ENCODE results near the gene CCDC102A.

Gene CCDC102A

GRCh38 chr16:57564571-57565270 lies 28.4 kb upstream of the CCDC102A start:
- H3K36me3 ChIP-seq (ENCODE audit: control insufficient read depth, insufficient read depth, low read length): peaks cover 23% of the 10 kb centered on the region
- no peak overlapping the region for H3K4me3 ChIP-seq (ENCODE audit: low read depth, low read length)
- H3K9ac ChIP-seq (ENCODE audit: low read depth, low read length): no peak overlapping the region
- H3K27me3 ChIP-seq (ENCODE audit: control insufficient read depth, insufficient read depth, low read length): no peaks in the 10 kb centered on the region
- H3K4me1 ChIP-seq (ENCODE audit: control insufficient read depth, insufficient read depth, low read length): no peaks in the 10 kb centered on the region
- H3K27ac ChIP-seq (ENCODE audit: low read depth, low read length): no peak overlapping the region
- no peaks in the 10 kb centered on the region for H3K9me3 ChIP-seq (ENCODE audit: control insufficient read depth, insufficient read depth, low read length)

GRCh38 chr16:57563761-57564160 lies 27.4 kb upstream of the CCDC102A start:
- Histone ChIP-seq H3K27ac (ENCODE audit: low read depth, low read length) (no peak overlapping the region), H3K4me3 (ENCODE audit: low read depth, low read length) (no peak overlapping the region), H3K4me1 (ENCODE audit: control insufficient read depth, insufficient read depth, low read length) (no peaks in the 10 kb centered on the region), H3K36me3 (ENCODE audit: control insufficient read depth, insufficient read depth, low read length) (peaks cover 13% of the 10 kb centered on the region), H3K9me3 (ENCODE audit: control insufficient read depth, insufficient read depth, low read length) (no peaks in the 10 kb centered on the region), H3K27me3 (ENCODE audit: control insufficient read depth, insufficient read depth, low read length) (no peaks in the 10 kb centered on the region), H3K9ac (ENCODE audit: low read depth, low read length) (no peak overlapping the region)

GRCh38 chr16:57563487-57563750 lies 27.0 kb upstream of the CCDC102A start:
- Histone ChIP-seq H3K4me3 (ENCODE audit: low read depth, low read length) (no peak overlapping the region), H3K4me1 (ENCODE audit: control insufficient read depth, insufficient read depth, low read length) (no peaks in the 10 kb centered on the region), H3K27ac (ENCODE audit: low read depth, low read length) (no peak overlapping the region), H3K36me3 (ENCODE audit: control insufficient read depth, insufficient read depth, low read length) (peaks cover 10% of the 10 kb centered on the region), H3K27me3 (ENCODE audit: control insufficient read depth, insufficient read depth, low read length) (no peaks in the 10 kb centered on the region), H3K9ac (ENCODE audit: low read depth, low read length) (no peak overlapping the region), H3K9me3 (ENCODE audit: control insufficient read depth, insufficient read depth, low read length) (no peaks in the 10 kb centered on the region)

DNA sequence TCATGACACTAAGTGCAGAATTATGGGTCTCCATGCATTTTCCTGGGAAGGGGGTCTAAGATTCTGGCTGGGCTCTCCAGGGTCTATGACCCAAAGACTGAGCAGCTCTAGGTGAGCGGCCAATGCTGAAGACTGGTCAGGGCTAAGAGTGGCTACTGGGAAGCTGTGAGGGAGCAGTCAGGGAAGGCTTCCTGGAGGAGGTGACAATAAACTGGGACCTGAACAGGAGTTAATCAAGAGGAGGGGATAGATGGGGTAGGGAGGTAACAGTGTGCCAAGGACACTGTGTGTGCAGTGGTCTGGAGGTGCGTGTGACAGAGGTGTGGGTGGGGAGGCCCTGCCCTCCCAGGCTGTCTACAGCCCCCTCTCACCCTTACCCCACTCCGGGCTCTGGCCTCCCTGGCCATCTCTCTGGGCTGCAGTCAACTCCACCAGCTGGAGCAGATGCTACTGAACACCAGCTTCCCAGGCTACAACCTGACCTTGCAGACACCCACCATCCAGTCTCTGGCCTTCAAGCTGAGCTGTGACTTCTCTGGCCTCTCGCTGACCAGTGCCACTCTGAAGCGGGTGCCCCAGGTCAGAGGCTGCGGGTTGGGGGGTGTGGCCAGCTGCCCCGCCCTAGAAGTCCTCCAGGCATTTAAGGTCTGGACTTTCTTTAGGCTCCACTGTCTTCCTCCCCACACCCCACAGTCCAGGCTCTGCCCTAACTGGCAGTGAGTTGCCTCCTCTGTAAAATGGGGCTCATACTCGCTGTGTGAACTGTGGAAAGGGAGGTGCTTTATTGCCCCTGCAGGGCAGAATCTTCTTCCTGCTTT lies 26.5 kb upstream of the CCDC102A start:
- no peak overlapping the region for H3K4me3 ChIP-seq (ENCODE audit: low read depth, low read length)
- H3K27ac ChIP-seq (ENCODE audit: low read depth, low read length): no peak overlapping the region
- peaks cover 4% of the 10 kb centered on the region; the same call in 1 of the 2 replicates for H3K36me3 ChIP-seq (ENCODE audit: control insufficient read depth, insufficient read depth, low read length)
- H3K9me3 ChIP-seq (ENCODE audit: control insufficient read depth, insufficient read depth, low read length): no peaks in the 10 kb centered on the region
- no peaks in the 10 kb centered on the region for H3K4me1 ChIP-seq (ENCODE audit: control insufficient read depth, insufficient read depth, low read length)
- H3K9ac ChIP-seq (ENCODE audit: low read depth, low read length): no peak overlapping the region
- H3K27me3 ChIP-seq (ENCODE audit: control insufficient read depth, insufficient read depth, low read length): no peaks in the 10 kb centered on the region

GRCh38 chr16:57562066-57562465 lies 25.7 kb upstream of the CCDC102A start:
- no peak overlapping the region for H3K27ac ChIP-seq (ENCODE audit: low read depth, low read length)
- H3K9me3 ChIP-seq (ENCODE audit: control insufficient read depth, insufficient read depth, low read length): no peaks in the 10 kb centered on the region
- H3K4me3 ChIP-seq (ENCODE audit: low read depth, low read length): no peak overlapping the region
- H3K27me3 ChIP-seq (ENCODE audit: control insufficient read depth, insufficient read depth, low read length): no peaks in the 10 kb centered on the region
- no peak overlapping the region for H3K9ac ChIP-seq (ENCODE audit: low read depth, low read length)
- no peaks in the 10 kb centered on the region for H3K4me1 ChIP-seq (ENCODE audit: control insufficient read depth, insufficient read depth, low read length)
- H3K36me3 ChIP-seq (ENCODE audit: control insufficient read depth, insufficient read depth, low read length): peaks cover 4% of the 10 kb centered on the region; the same call in 1 of the 2 replicates

- H3K27ac ChIP-seq (ENCODE audit: low read depth, low read length): no peak overlapping the region
- H3K4me3 ChIP-seq (ENCODE audit: low read depth, low read length): no peak overlapping the region
- no peaks in the 10 kb centered on the region for H3K36me3 ChIP-seq (ENCODE audit: control insufficient read depth, insufficient read depth, low read length)
- H3K9me3 ChIP-seq (ENCODE audit: control insufficient read depth, insufficient read depth, low read length): no peaks in the 10 kb centered on the region
- no peaks in the 10 kb centered on the region for H3K27me3 ChIP-seq (ENCODE audit: control insufficient read depth, insufficient read depth, low read length)
- no peaks in the 10 kb centered on the region for H3K4me1 ChIP-seq (ENCODE audit: control insufficient read depth, insufficient read depth, low read length)
- H3K9ac ChIP-seq (ENCODE audit: low read depth, low read length): no peak overlapping the region
Measured at GRCh38 chr16:57559072-57559790, 22.9 kb upstream of the CCDC102A start.

DNA sequence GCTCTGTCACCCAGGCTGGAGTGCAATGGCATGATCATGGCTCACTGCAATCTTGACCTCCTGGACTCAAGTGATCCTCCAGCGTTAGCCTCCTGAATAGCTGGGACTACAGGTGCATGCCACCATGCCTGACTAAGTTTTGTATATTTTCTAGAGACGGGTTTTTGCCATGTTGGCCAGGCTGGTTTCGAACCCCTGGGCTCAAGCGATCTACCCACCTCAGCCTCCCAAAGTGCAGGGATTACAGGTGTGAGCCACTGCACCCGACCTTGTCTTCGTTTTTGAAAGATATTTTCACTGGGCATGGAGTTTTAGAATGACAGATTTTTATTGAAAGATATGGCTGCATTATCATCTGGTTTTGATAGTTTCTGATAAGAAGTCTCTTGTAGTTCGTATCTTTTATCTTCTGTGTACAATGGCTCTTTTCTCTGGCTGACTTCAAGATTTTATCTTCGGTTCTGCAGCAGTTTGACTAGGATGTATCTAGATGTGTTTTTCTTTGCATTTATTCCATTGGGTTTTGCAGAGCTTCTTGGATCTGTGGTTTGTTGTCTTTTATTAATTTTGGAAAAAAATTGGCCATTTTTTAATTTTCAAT lies 20.7 kb upstream of the CCDC102A start:
- Histone ChIP-seq H3K9me3 (ENCODE audit: control insufficient read depth, insufficient read depth, low read length) (no peaks in the 10 kb centered on the region), H3K36me3 (ENCODE audit: control insufficient read depth, insufficient read depth, low read length) (no peaks in the 10 kb centered on the region)

GRCh38 chr16:57555831-57556230 lies 19.5 kb upstream of the CCDC102A start:
- no peak overlapping the region for H3K27ac ChIP-seq (ENCODE audit: low read depth, low read length)

More for the DNA sequence above, 20.7 kb upstream of the CCDC102A start:
- H3K9ac ChIP-seq (ENCODE audit: low read depth, low read length): no peak overlapping the region
- H3K4me1 ChIP-seq (ENCODE audit: control insufficient read depth, insufficient read depth, low read length): no peaks in the 10 kb centered on the region
- H3K4me3 ChIP-seq (ENCODE audit: low read depth, low read length): no peak overlapping the region
- H3K27me3 ChIP-seq (ENCODE audit: control insufficient read depth, insufficient read depth, low read length): no peaks in the 10 kb centered on the region
- H3K27ac ChIP-seq (ENCODE audit: low read depth, low read length): no peak overlapping the region

DNA sequence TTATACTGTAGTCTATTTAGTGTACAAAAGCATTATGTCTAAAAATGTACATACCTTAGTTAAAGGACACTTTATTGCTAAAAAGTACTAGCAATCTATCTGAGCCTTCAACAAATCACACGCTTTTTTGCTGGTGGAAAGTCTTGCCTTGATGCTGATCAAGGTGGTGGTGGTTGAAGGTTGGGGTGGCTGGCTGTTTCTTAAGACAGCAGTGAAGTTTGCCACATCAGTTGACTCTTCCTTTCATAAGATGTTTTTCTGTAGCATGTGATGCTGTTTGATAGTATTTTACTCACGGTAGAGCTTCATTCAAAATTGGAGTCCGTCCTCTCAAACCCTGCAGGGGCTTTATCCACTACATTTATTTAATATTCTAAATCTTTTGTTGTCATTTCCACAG lies 14.7 kb upstream of the CCDC102A start:
- no peaks in the 10 kb centered on the region for H3K27me3 ChIP-seq (ENCODE audit: control insufficient read depth, insufficient read depth, low read length)
- no peak overlapping the region for H3K9ac ChIP-seq (ENCODE audit: low read depth, low read length)
- H3K4me1 ChIP-seq (ENCODE audit: control insufficient read depth, insufficient read depth, low read length): no peaks in the 10 kb centered on the region
- H3K27ac ChIP-seq (ENCODE audit: low read depth, low read length): no peak overlapping the region
- H3K9me3 ChIP-seq (ENCODE audit: control insufficient read depth, insufficient read depth, low read length): no peaks in the 10 kb centered on the region
- no peaks in the 10 kb centered on the region for H3K36me3 ChIP-seq (ENCODE audit: control insufficient read depth, insufficient read depth, low read length)
- H3K4me3 ChIP-seq (ENCODE audit: low read depth, low read length): no peak overlapping the region

More at GRCh38 chr16:57555831-57556230, 19.5 kb upstream of the CCDC102A start:
- Histone ChIP-seq H3K27me3 (ENCODE audit: control insufficient read depth, insufficient read depth, low read length) (no peaks in the 10 kb centered on the region), H3K4me3 (ENCODE audit: low read depth, low read length) (no peak overlapping the region), H3K9me3 (ENCODE audit: control insufficient read depth, insufficient read depth, low read length) (no peaks in the 10 kb centered on the region), H3K9ac (ENCODE audit: low read depth, low read length) (no peak overlapping the region), H3K36me3 (ENCODE audit: control insufficient read depth, insufficient read depth, low read length) (no peaks in the 10 kb centered on the region), H3K4me1 (ENCODE audit: control insufficient read depth, insufficient read depth, low read length) (no peaks in the 10 kb centered on the region)

GRCh38 chr16:57549730-57550129 lies 13.4 kb upstream of the CCDC102A start:
- Histone ChIP-seq H3K27me3 (ENCODE audit: control insufficient read depth, insufficient read depth, low read length) (no peaks in the 10 kb centered on the region), H3K27ac (ENCODE audit: low read depth, low read length) (no peak overlapping the region)

More at GRCh38 chr16:57549730-57550129, 13.4 kb upstream of the CCDC102A start:
- no peak overlapping the region for H3K9ac ChIP-seq (ENCODE audit: low read depth, low read length)
- no peaks in the 10 kb centered on the region for H3K4me1 ChIP-seq (ENCODE audit: control insufficient read depth, insufficient read depth, low read length)
- no peak overlapping the region for H3K4me3 ChIP-seq (ENCODE audit: low read depth, low read length)
- H3K36me3 ChIP-seq (ENCODE audit: control insufficient read depth, insufficient read depth, low read length): no peaks in the 10 kb centered on the region
- H3K9me3 ChIP-seq (ENCODE audit: control insufficient read depth, insufficient read depth, low read length): no peaks in the 10 kb centered on the region

Data from HUES48 (cell line).